Measurements from ENCODE around the gene PLEKHO1. TPM values are rescaled to one million over a fixed set of nuclear protein-coding genes. Genes with fewer than 3 reads are reported as not detected.

The PLEKHO1 gene, protein sequence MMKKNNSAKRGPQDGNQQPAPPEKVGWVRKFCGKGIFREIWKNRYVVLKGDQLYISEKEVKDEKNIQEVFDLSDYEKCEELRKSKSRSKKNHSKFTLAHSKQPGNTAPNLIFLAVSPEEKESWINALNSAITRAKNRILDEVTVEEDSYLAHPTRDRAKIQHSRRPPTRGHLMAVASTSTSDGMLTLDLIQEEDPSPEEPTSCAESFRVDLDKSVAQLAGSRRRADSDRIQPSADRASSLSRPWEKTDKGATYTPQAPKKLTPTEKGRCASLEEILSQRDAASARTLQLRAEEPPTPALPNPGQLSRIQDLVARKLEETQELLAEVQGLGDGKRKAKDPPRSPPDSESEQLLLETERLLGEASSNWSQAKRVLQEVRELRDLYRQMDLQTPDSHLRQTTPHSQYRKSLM
- total RNA-seq: 10 to 100 TPM; 17.6 to 34.6 TPM

DNA sequence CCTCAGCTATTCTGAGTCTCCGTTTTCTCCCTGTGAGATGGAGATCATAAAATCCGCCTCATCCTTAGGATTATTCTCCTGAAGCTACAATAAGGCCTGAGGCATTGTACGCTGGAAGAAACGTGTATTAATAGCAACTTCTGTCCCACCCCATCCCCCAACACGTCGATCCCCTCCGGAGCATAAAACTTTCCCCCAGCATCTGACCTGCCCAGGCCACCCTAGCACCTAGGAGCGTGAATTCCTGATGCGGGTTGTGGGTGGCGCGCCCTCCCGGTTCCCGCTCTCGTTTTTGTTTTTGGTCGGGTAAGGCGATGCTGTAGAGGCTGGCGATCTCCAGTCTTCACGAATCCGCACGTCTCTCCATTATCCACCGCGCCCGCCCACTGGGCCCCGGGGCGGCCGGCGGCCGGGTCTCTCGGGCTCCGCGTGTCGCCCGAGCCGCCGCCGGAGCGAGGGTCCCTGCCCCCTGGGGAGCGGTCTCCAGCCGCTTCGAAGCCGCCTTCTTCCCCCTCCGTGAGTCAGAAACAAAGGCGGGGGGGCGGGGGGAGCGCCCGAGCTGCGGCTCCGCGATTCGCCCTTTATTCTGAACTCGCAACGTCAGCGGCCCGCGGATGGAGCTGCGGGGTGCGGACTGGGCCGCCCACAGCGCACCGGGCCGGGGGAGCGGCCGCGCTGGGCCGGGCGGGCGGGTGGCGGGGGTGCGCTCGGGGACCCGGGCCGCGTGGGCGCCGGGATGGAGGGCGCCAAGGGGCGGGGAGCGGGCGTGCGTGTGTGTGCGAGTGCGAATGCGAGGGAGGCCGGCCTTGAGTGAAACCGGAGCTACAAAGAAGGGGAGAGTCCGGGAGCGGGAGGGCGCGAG, at the start of gene PLEKHO1:
TSS of gene PLEKHO1 (plus strand) at position 646 of the 862 bp plus-strand sequence. CDS start 342 bp downstream, outside the sequence.

Other genes with a start within 250 kb of the PLEKHO1 start
- gene SV2A, start 232.1 kb upstream of the PLEKHO1 start, total RNA-seq: 1 to 10 TPM; 3.1 to 4.0 TPM
- gene SF3B4, start 222.1 kb upstream of the PLEKHO1 start, total RNA-seq: 10 to 100 TPM; 12.4 to 28.3 TPM
- gene MTMR11, start 213.0 kb upstream of the PLEKHO1 start, total RNA-seq: 1 to 10 TPM; 2.8 to 3.3 TPM
- 10 to 100 TPM; 33.7 to 39.3 TPM for gene OTUD7B, start 139.2 kb upstream of the PLEKHO1 start, total RNA-seq
- 10 to 100 TPM; 41.0 to 43.0 TPM for gene VPS45, start 82.1 kb upstream of the PLEKHO1 start, total RNA-seq
- gene ANP32E, start 86.2 kb downstream of the PLEKHO1 start, total RNA-seq: 10 to 100 TPM; 16.9 to 29.6 TPM
- 10 to 100 TPM; 66.6 to 77.8 TPM for gene CA14, start 107.9 kb downstream of the PLEKHO1 start, total RNA-seq
- gene APH1A, start 119.1 kb downstream of the PLEKHO1 start, total RNA-seq: 100 to 1,000 TPM; 102 to 139 TPM
- gene C1orf54, start 122.9 kb downstream of the PLEKHO1 start, total RNA-seq: 1 to 10 TPM; 1.7 to 2.7 TPM
- gene CIART, start 132.6 kb downstream of the PLEKHO1 start, total RNA-seq: 1 to 10 TPM; 5.9 to 8.3 TPM
- gene MRPS21, start 143.9 kb downstream of the PLEKHO1 start, total RNA-seq: 10 to 100 TPM; 31.7 to 45.6 TPM
- 10 to 100 TPM; 31.7 to 52.6 TPM for gene PRPF3, start 171.6 kb downstream of the PLEKHO1 start, total RNA-seq
- gene RPRD2, start 214.2 kb downstream of the PLEKHO1 start, total RNA-seq: 10 to 100 TPM in 1 of 2 donors, 1 to 10 TPM in 1; 9.6 to 11.7 TPM

Measured in melanocyte of skin (primary cell).